ENCODE data around the gene SLC41A2. TPM values are rescaled to one million over a fixed set of nuclear protein-coding genes. Genes with fewer than 3 reads are reported as not detected.
A peak's percentile ranks its signal among the peaks of the same experiment; 100 is the strongest.

SLC41A2 gene
- total and polyA plus RNA-seq, 11 donors, result 0.30 to 12.8 (median 3.5) TPM

DNA sequence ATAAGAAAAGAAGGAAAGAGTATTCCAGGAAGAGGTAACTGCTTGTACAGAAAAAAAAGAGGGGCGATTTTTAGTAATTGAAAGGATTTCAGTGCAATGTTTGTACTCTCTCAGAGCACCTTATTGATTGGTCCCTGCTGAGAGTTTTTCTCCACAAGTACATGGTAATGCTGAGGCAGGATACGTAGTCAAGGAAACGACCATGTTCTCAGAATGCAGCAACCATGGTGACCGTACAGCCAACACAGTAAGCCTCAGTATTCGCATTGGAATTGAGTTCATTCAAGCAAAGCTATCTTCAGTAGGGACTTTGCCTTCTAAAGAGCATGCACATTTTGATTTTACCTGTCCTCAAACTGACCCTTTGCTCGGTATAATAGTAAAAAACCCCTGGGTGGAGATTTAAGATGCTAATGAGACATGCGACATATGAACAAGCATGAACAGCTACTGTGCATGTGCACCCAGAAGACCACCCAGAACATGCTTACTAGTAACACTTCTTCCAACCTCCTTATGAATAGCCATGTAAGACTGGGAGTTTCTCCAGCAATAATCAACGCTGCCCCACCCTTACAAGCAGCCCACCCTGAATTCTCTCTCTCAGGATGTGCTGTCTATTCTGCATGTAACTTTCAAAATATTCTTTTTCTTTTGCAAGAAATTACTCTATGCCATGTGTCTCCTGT lies 6.2 kb upstream of the SLC41A2 start:
- DNase-seq (no peak), ATAC-seq (no peak)
- TF ChIP-seq, protein P1, sequence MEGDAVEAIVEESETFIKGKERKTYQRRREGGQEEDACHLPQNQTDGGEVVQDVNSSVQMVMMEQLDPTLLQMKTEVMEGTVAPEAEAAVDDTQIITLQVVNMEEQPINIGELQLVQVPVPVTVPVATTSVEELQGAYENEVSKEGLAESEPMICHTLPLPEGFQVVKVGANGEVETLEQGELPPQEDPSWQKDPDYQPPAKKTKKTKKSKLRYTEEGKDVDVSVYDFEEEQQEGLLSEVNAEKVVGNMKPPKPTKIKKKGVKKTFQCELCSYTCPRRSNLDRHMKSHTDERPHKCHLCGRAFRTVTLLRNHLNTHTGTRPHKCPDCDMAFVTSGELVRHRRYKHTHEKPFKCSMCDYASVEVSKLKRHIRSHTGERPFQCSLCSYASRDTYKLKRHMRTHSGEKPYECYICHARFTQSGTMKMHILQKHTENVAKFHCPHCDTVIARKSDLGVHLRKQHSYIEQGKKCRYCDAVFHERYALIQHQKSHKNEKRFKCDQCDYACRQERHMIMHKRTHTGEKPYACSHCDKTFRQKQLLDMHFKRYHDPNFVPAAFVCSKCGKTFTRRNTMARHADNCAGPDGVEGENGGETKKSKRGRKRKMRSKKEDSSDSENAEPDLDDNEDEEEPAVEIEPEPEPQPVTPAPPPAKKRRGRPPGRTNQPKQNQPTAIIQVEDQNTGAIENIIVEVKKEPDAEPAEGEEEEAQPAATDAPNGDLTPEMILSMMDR (IDR thresholded peaks at IDR 0.05), result no peak
- no peak for TF ChIP-seq POLR2A (IDR thresholded peaks at IDR 0.05)
- 72 to 76% (median 76%) methylated on average over 8 of the region's 8 CpGs for WGBS, 4 donors
- no peak overlapping the region for H3K4me3 ChIP-seq
- H3K9me3 ChIP-seq, result peaks cover 0 to 6% (median 0%) of the 10 kb centered on the region in 12 donors
- peaks cover 0 to 8% (median 0%) of the 10 kb centered on the region in 12 donors for H3K4me1 ChIP-seq
- intact Hi-C loops (cut with DNase I), result no loop called here
- H3K36me3 ChIP-seq, result no peaks in the 10 kb centered on the region
- H3K27ac ChIP-seq, result no peak overlapping the region
- peaks cover 0 to 18% (median 2%) of the 10 kb centered on the region in 9 donors for H3K27me3 ChIP-seq

DNA sequence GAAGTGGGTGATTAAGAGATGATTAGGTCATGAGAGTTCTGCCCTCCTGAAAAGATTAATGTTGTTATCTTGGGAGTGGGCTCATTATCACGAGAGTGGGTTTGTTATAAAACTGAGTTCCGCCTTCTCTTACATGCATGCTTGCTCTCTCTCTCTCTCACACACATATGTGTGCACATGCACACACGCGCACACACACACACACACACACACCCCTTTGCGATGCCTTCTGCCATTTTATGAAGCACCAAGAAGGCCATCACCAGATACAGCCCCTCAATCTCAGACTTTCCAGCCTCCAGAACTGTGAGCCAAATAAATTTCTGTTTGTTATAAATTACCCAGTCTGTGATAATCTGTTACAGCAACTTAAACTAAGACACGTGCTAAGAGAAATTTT lies 5.7 kb upstream of the SLC41A2 start:
- H3K27me3 ChIP-seq, result peaks cover 0 to 18% (median 4%) of the 10 kb centered on the region in 9 donors
- no peak overlapping the region for H3K4me3 ChIP-seq
- H3K9me3 ChIP-seq, result peaks cover 0 to 6% (median 0%) of the 10 kb centered on the region in 12 donors
- H3K4me1 ChIP-seq, result peaks cover 0 to 14% (median 3%) of the 10 kb centered on the region in 12 donors
- ATAC-seq (no peak), DNase-seq (no peak)
- intact Hi-C loops (cut with DNase I), result no loop called here
- H3K36me3 ChIP-seq, result no peaks in the 10 kb centered on the region
- no peak for TF ChIP-seq POLR2A (IDR thresholded peaks at IDR 0.05)
- TF ChIP-seq, protein P1 (IDR thresholded peaks at IDR 0.05), result no peak
- 54 to 83% (median 74%) methylated on average over 6 of the region's 6 CpGs for WGBS, 4 donors
- no peak overlapping the region for H3K27ac ChIP-seq

DNA sequence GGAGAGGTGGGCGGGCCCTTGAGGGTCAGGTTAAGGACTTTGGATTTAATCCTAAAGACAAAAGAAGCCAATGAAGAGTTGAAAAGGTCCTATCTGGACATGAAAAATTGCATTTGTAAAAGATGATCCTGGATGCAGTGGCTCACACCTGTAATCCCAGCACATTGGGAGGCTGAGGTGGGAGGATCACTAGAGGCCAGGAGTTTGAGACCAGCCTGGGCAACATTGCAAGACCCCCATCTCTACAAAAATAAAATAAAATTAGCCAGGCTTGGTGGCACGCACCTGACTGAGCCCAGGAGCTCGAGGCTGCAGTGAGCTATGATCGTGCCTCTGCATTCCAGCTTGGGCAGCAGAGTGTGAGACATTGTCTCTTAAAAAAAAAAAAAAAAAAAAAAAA lies 2.4 kb upstream of the SLC41A2 start:
- Histone ChIP-seq H3K9me3 (no peaks in the 10 kb centered on the region), H3K27me3 (peaks cover 0 to 14% (median 4%) of the 10 kb centered on the region in 9 donors), H3K4me3 (no peak overlapping the region), H3K27ac (no peak overlapping the region), H3K4me1 (peaks cover 0 to 28% (median 6%) of the 10 kb centered on the region in 12 donors), H3K36me3 (no peaks in the 10 kb centered on the region)
- WGBS, 4 donors, result 91 to 94% (median 93%) methylated on average over 4 of the region's 4 CpGs
- intact Hi-C loops (cut with DNase I), result no loop called here
- no peak for TF ChIP-seq POLR2A (IDR thresholded peaks at IDR 0.05)
- TF ChIP-seq, protein P1 (IDR thresholded peaks at IDR 0.05), result no peak
- DNase-seq (no peak), ATAC-seq (no peak)

DNA sequence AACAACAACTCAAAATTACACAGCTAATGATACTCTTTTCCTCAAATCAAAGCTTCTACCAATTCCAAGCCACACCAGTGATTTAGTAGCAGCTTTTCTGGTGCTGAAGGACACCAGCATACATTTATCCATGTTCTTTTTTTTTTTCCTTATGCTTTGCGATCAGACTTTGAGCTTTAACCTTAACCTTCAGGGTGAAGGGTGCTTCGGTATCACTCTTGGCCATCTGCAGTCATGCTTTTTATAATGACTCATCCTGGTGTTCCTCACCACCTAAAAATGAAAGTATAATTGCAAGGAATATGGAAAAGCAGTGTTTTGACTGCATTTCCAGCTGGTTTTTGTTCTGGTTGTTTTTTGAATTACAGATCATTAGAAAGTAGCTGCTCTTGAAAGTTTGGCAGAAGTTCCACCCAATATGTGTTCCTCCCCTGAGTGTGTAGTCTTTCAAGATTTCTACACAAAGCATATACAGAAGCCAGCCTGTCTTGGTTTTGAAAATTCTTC lies 1.3 kb upstream of the SLC41A2 start:
- Histone ChIP-seq H3K4me3 (peak overlapping the region in 5 of 12 donors; percentile 3 to 84 (median 79)), H3K4me1 (peaks cover 0 to 28% (median 6%) of the 10 kb centered on the region in 12 donors), H3K9me3 (no peaks in the 10 kb centered on the region), H3K27me3 (peaks cover 0 to 14% (median 4%) of the 10 kb centered on the region in 9 donors), H3K36me3 (no peaks in the 10 kb centered on the region), H3K27ac (peak overlapping the region in 2 of 12 donors; percentile 66 to 81)
- TF ChIP-seq, protein P1 (IDR thresholded peaks at IDR 0.05), result no peak
- WGBS, 4 donors, result 45 to 81% (median 59%) methylated on average over 2 of the region's 2 CpGs
- ATAC-seq (no peak), DNase-seq (no peak)
- intact Hi-C loops (cut with DNase I), result no loop called here

All from heart left ventricle (tissue), 16 donors.